GM12873 (cell line): ENCODE measurements around the gene AOC1.

Experiments used
- TF ChIP-seq, protein P1 (sequence below): IDR thresholded peaks from 2 replicates; pipeline ENCODE4 v1.5.1; 2012; ENCODE audit warnings: low read depth, mild to moderate bottlenecking, moderate library complexity, low read length, control low read depth; ENCODE audit not compliant: insufficient read depth; ENCODE audit errors: missing control alignments

AOC1 gene

DNA sequence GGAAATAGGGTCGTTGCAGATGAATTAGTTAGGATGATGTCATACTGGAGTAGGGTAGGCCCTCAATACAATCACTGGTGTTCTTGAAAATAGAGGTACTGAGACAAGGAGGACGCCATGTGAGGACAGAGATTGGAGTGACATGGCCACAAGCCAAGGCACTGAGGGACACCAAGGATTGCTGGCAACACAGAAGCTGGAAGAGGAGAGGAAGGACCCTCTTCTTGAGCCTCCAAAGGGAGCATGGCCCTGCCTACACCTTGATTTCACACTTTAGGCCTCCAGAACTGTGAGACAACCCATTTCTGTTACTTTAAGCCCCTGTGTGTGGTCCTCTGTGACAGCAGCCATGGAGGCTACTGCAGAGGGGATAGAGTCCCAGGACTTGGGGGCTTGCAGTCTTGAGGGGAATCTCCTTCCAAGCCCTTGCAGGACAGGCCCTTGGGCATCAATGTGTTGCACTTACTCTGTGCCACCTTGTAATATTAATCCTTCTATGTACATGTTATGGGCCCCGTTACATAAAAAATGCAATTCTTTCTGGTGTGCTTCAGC, 3.7 kb upstream of the AOC1 start:
- TF ChIP-seq, protein P1, sequence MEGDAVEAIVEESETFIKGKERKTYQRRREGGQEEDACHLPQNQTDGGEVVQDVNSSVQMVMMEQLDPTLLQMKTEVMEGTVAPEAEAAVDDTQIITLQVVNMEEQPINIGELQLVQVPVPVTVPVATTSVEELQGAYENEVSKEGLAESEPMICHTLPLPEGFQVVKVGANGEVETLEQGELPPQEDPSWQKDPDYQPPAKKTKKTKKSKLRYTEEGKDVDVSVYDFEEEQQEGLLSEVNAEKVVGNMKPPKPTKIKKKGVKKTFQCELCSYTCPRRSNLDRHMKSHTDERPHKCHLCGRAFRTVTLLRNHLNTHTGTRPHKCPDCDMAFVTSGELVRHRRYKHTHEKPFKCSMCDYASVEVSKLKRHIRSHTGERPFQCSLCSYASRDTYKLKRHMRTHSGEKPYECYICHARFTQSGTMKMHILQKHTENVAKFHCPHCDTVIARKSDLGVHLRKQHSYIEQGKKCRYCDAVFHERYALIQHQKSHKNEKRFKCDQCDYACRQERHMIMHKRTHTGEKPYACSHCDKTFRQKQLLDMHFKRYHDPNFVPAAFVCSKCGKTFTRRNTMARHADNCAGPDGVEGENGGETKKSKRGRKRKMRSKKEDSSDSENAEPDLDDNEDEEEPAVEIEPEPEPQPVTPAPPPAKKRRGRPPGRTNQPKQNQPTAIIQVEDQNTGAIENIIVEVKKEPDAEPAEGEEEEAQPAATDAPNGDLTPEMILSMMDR = no peak

DNA sequence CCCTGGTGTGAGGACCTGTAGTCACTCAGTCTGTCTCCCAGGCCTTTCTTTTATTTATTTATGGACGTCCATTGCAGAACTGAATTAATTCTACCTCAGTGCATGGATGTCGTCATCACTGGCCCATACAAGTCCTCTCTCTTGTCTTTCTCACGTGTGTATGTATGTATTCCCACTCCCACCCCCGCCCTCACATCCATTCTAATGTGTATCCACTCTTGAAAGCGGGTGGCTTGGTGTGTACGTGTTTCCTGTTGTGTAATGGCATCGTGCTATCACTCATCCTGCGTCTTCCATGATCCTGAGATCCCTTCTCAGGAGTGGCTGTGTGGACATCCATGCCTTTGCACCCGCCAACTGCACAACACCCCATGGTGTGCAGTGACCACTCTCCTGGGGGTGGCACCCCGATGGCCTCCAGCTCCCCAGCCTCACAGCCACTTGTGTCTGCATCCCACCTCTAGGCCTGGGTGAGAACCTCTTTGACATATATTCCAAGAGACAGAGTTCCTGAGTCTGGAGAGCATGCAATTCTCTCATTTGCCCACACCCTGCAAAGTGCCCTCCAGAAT, 3.0 kb upstream of the AOC1 start:
- TF ChIP-seq, protein P1 = no peak

DNA sequence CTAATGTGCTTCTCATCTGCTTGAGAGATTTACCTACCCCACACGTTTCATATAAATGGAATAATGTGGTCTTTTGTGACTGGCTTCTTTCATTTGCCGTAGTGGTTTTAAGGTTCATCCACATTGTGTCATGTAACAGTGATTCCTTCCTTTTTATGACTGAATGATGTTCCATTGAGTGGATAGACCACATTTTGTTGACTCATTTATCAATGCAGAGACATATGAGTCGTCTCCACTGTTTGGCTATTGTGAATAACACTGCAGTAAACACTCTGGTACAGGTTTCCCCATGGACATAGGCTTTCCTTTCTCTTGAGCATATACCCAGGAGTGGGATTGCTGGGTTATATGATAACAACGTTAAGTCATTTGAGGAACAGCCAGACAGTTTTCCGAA, 2.0 kb upstream of the AOC1 start:
- TF ChIP-seq, protein P1 = no peak

DNA sequence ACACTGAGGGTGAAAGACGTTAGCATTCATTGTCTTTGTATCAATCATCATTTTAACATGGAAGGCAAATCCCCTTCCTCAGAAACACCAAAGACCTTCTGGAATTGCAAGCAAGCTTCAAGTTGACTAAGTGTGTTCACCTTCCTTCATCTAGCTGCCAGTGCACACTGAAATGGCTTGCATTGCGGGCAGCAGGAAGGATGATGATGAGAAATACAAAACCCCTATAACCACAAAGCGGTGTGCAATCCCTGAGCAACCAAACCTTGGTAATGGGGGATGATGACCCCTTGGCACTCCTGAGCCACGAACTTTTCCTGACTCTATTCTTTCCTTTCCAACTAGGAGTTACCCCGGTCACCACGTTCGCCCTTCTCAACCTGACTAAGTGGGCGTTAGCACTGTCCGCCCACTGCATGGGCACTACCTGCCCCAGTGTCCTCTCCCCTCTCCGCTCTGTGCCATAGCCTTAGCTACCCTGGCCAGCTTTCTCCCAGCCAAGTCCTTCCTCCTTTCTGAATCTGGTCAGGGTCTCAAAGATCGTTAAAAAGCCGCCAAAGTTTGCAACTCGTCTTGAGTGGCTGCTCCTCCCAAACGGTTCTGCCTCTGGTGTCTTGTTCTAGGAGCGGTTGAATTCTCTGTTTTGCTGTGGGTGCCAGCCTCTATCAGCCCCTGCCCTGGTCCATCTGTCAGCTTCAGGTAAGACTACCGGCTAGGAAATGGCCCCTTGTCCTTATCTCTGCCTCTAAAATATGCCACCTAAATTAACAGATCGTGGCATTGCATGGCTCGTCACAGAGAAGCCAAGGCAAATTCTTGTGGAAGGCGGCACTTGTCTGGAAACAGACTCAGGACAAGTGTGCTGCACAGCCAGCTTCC, 586 bp upstream of the AOC1 start:
- TF ChIP-seq, protein P1 = no peak

DNA sequence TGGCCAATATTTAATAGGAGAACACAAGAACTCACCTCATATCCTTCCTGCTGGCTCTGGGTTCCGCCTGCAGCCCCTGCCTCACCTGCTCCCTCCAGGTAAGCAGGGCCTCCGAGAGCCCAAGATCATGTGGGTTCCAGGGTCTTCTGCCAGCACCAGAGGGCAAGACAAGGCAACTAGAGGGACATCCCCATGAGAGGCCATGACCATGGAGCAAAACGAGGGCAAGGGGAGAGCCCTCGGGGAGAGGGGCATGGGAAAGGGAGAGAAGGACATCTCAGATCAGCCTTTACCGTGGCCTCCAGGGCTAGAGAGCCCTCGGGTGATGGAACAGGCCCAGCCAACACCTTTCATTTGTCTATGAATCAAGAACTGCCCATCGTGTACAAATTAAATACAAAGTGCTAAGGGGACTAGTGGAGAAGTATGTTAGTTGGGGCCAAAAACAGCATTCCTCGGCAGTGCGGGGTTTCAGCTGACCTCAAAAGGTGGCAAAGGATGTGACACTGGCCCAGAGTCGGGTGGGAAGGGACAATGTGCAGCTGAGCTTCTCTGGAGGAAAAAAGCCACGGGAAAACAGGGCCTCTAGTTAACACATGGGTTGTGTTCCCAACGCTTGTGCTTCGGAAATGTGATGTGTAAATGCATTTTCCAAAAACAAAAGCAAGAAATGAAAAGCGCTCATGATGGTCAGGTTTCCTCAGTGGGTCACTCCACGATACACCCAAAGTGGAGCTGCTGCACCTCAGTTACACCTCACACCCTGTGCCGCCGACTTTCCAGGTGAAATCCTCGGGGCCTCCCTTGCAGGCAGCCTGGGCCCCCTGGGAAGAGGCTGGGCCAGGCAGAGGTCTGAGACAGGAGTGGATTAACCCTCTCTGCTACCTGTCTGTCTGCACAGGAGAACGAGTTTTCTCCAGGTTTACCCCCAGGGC, 2.0 kb downstream of the AOC1 start:
- TF ChIP-seq, protein P1 = no peak

DNA sequence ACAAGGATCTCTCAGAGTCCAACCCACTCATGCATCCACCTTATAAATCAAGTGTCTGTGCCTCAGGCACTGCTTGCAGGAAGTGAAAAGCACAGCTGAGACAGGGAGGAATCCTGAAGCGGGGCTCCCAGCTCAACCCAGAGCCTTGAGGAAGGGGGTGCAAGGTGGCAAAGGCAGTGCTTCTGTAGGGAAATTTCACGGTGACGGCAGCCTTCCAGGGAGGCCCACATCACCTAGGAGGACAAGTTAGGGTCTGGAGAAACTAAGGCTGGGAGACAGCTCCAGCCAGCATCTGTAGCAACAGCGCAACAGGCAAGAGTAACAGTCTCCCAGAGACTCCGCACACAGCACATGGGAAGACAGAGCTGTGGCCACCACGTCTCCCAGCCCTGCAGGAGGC, 2.7 kb downstream of the AOC1 start:
- TF ChIP-seq, protein P1 = no peak
